ENCODE data around the gene MASP2. TPM values are rescaled to one million over a fixed set of nuclear protein-coding genes. Genes with fewer than 3 reads are reported as not detected.

MASP2 gene
- total RNA-seq, 1 donor from 2014 or later = not detected

DNA sequence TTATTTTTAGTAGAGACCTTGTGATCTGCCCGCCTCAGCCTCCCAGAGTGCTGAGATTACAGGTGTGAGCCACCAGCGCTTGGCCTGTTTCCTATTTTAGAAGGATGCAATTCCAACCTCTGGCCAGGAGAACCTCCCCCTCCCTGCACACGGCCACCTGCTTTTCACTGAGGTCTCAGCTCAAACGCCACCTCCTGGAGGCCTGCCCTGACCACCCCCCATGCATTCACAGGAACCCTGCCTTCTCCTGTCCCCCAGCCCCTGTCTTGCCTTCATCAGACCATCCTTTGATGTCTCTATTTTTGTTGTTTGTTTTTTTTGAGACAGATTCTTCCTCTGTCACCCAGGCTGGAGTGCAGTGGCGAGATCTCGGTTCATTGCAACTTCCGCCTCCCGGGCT lies 10.4 kb upstream of the MASP2 start:
- H3K27ac Mint-ChIP-seq = no peak overlapping the region
- no peak for TF ChIP-seq CTCF (IDR thresholded peaks at IDR 0.05)
- H3K27me3 Mint-ChIP-seq = no peaks in the 10 kb centered on the region
- POLR2A ChIA-PET = interaction anchor here (1.0 kb wide), 1 partner anchor 1322 kb away, joined by 4 read pairs; no protein-coding TSS in a partner anchor
- no peak for ATAC-seq (ENCODE audit: low read depth)
- H3K36me3 Mint-ChIP-seq (ENCODE audit: low read depth) = peaks cover 27% of the 10 kb centered on the region
- peak overlapping the region; percentile 48 for H3K4me3 Mint-ChIP-seq
- CTCF ChIA-PET = no interaction called here
- peaks cover 19% of the 10 kb centered on the region for H3K4me1 Mint-ChIP-seq
- DNase-seq = no peak
- intact Hi-C loops (cut with micrococcal nuclease) = loop anchor here (5.0 kb wide), 1 partner anchor 680 kb away; the partner anchor contains the start of gene AGTRAP
- H3K9me3 Mint-ChIP-seq = no peaks in the 10 kb centered on the region

GRCh38 chr1:11056504-11056903 lies 9.5 kb upstream of the MASP2 start:
- ChIA-PET CTCF (no interaction called here), POLR2A (no interaction called here)
- no peak for ATAC-seq (ENCODE audit: low read depth)
- TF ChIP-seq CTCF (IDR thresholded peaks at IDR 0.05) = no peak
- H3K27ac Mint-ChIP-seq = no peak overlapping the region
- H3K4me1 Mint-ChIP-seq = peaks cover 25% of the 10 kb centered on the region
- no peak overlapping the region for H3K4me3 Mint-ChIP-seq
- no peaks in the 10 kb centered on the region for H3K9me3 Mint-ChIP-seq
- no peak for DNase-seq
- intact Hi-C loops (cut with micrococcal nuclease) = loop anchor here (5.0 kb wide), 1 partner anchor 681 kb away; the partner anchor contains the start of gene AGTRAP
- no peaks in the 10 kb centered on the region for H3K27me3 Mint-ChIP-seq
- H3K36me3 Mint-ChIP-seq (ENCODE audit: low read depth) = peaks cover 27% of the 10 kb centered on the region

GRCh38 chr1:11055676-11056075 lies 8.6 kb upstream of the MASP2 start:
- intact Hi-C loops (cut with micrococcal nuclease) = loop anchor here (5.0 kb wide), 1 partner anchor 682 kb away; the partner anchor contains the start of gene AGTRAP
- H3K4me3 Mint-ChIP-seq = no peak overlapping the region
- ATAC-seq (ENCODE audit: low read depth) = no peak
- TF ChIP-seq CTCF (IDR thresholded peaks at IDR 0.05) = no peak
- H3K27ac Mint-ChIP-seq = no peak overlapping the region
- no peaks in the 10 kb centered on the region for H3K27me3 Mint-ChIP-seq
- POLR2A ChIA-PET = no interaction called here
- DNase-seq = no peak
- peaks cover 27% of the 10 kb centered on the region for H3K36me3 Mint-ChIP-seq (ENCODE audit: low read depth)
- H3K9me3 Mint-ChIP-seq = no peaks in the 10 kb centered on the region
- CTCF ChIA-PET = no interaction called here
- H3K4me1 Mint-ChIP-seq = peaks cover 24% of the 10 kb centered on the region

GRCh38 chr1:11054666-11055065 lies 7.6 kb upstream of the MASP2 start:
- Mint-ChIP-seq H3K4me3 (no peak overlapping the region), H3K4me1 (peaks cover 21% of the 10 kb centered on the region), H3K9me3 (no peaks in the 10 kb centered on the region), H3K27ac (no peak overlapping the region), H3K27me3 (no peaks in the 10 kb centered on the region), H3K36me3 (ENCODE audit: low read depth) (peaks cover 24% of the 10 kb centered on the region)
- ATAC-seq (ENCODE audit: low read depth) = no peak
- DNase-seq = no peak
- no peak for TF ChIP-seq CTCF (IDR thresholded peaks at IDR 0.05)
- intact Hi-C loops (cut with micrococcal nuclease) = loop anchor here (5.0 kb wide), 1 partner anchor 683 kb away; the partner anchor contains the start of gene AGTRAP
- POLR2A ChIA-PET = no interaction called here
- CTCF ChIA-PET = no interaction called here

- DNase-seq (no peak), ATAC-seq (ENCODE audit: low read depth) (no peak)
- Mint-ChIP-seq H3K9me3 (no peaks in the 10 kb centered on the region), H3K27me3 (no peaks in the 10 kb centered on the region), H3K27ac (no peak overlapping the region), H3K4me1 (peaks cover 20% of the 10 kb centered on the region), H3K36me3 (ENCODE audit: low read depth) (peaks cover 24% of the 10 kb centered on the region), H3K4me3 (no peak overlapping the region)
- CTCF ChIA-PET = no interaction called here
- no peak for TF ChIP-seq CTCF (IDR thresholded peaks at IDR 0.05)
- POLR2A ChIA-PET = no interaction called here
- intact Hi-C loops (cut with micrococcal nuclease) = no loop called here
Observed at GRCh38 chr1:11054181-11054580, 7.1 kb upstream of the MASP2 start.

Data from activated B cell treated with CpG ODN at 0.5 μM for 24 hours (primary cell).